K562 (cell line): ENCODE data around the gene C1QTNF5. TPM values are rescaled to one million over a fixed set of nuclear protein-coding genes. Genes with fewer than 3 reads are reported as not detected.

Experiments
- ARID4B ChIP-seq: sonication (generic); formaldehyde crosslinking; IDR thresholded peaks from 2 replicates; pipeline ENCODE4 v1.8.0; 2022; ENCODE audit warnings: mild to moderate bottlenecking, missing genetic modification reagents
- ATF3 ChIP-seq, 2 experiments: fragments of 450-650 bp in 1 of 2; sonication (generic) in 1 of 2; formaldehyde crosslinking in 1 of 2; IDR thresholded peaks in 1 of 2; conservative IDR thresholded peaks in 1 of 2; 2 replicates each; pipeline versions ENCODE4 v1.6.1 to v1.8.1; 2016 to 2023; ENCODE audit warnings: mild to moderate bottlenecking in 2 of 2, moderate library complexity in 2 of 2, inconsistent platforms in 1 of 2, missing genetic modification reagents in 1 of 2
- CBFA2T2 ChIP-seq: fragments of 450-650 bp; conservative IDR thresholded peaks from 2 replicates; pipeline ENCODE4 v1.6.1; 2017; ENCODE audit warnings: mild to moderate bottlenecking
- CSDE1 ChIP-seq, 2 experiments: fragments of 450-650 bp; IDR thresholded peaks; 2 replicates each; pipeline ENCODE4 v1.6.1; 2016; ENCODE audit warnings: mild to moderate bottlenecking in 1 of 2
- E4F1 ChIP-seq: fragments of 250-450 bp; sonication (Bioruptor Pico); IDR thresholded peaks from 2 replicates; pipeline ENCODE4 v1.5.0; 2021; ENCODE audit warnings: mild to moderate bottlenecking, borderline replicate concordance
- IFI16 ChIP-seq: fragments of 250-450 bp; sonication (Bioruptor Pico); IDR thresholded peaks from 2 replicates; pipeline ENCODE4 v2.1.2; 2022; ENCODE audit warnings: mild to moderate bottlenecking, inconsistent platforms
- MAFF ChIP-seq: IDR thresholded peaks from 2 replicates; pipeline ENCODE4 v1.6.1; 2012; ENCODE audit warnings: low read length, improper control_type of control experiment
- MEF2D ChIP-seq: conservative IDR thresholded peaks from 2 replicates; pipeline ENCODE4 v1.6.1; 2016; ENCODE audit warnings: low read depth, missing genetic modification characterization, missing compliant biosample characterization
- MYNN ChIP-seq, 2 experiments: sonication (generic); formaldehyde crosslinking in 1 of 2; IDR thresholded peaks; 2 replicates each; pipeline versions ENCODE4 v1.5.0 to v1.6.1; 2016 to 2020; ENCODE audit warnings: antibody characterized with exemption in 1 of 2, missing genetic modification reagents in 1 of 2
- POLR2AphosphoS2 ChIP-seq: IDR thresholded peaks from 2 replicates; pipeline ENCODE4 v1.6.1; 2012; ENCODE audit warnings: low read length, improper control_type of control experiment
- RBM14 ChIP-seq: fragments of 200-400 bp; formaldehyde crosslinking; IDR thresholded peaks from 2 replicates; pipeline ENCODE4 v1.6.1; 2018; ENCODE audit warnings: low read depth, mild to moderate bottlenecking, low read length, moderate library complexity, borderline replicate concordance; ENCODE audit not compliant: insufficient read depth
- RBM17 ChIP-seq: fragments of 200-400 bp; formaldehyde crosslinking; IDR thresholded peaks from 2 replicates; pipeline ENCODE4 v1.6.1; 2017; ENCODE audit warnings: low read depth, mild to moderate bottlenecking, low read length, borderline replicate concordance
- SLC30A9 ChIP-seq: fragments of 250-450 bp; sonication (Bioruptor Pico); IDR thresholded peaks from 2 replicates; pipeline ENCODE4 v1.8.0; 2022; ENCODE audit warnings: mild to moderate bottlenecking, moderate library complexity
- SMARCE1 ChIP-seq: fragments of 450-650 bp; IDR thresholded peaks from 2 replicates; pipeline ENCODE4 v1.7.1; 2016; ENCODE audit warnings: mild to moderate bottlenecking
- SUPT5H ChIP-seq: fragments of 450-650 bp; IDR thresholded peaks from 2 replicates; pipeline ENCODE4 v1.6.1; 2016
- TOE1 ChIP-seq, 2 experiments: fragments of 450-650 bp in 1 of 2; sonication (generic) in 1 of 2; formaldehyde crosslinking in 1 of 2; IDR thresholded peaks; 2 replicates each; pipeline versions ENCODE4 v1.7.1 to v1.8.0; 2016 to 2022; ENCODE audit warnings: borderline replicate concordance in 2 of 2, mild to moderate bottlenecking in 2 of 2, antibody characterized with exemption in 1 of 2, inconsistent platforms in 1 of 2, low read depth in 1 of 2, missing genetic modification reagents in 1 of 2, moderate library complexity in 1 of 2
- TRIM28 ChIP-seq: fragments of 450-650 bp; IDR thresholded peaks from 2 replicates; pipeline ENCODE4 v1.6.1; 2017
- ZFPM2 ChIP-seq: fragments of 250-450 bp; sonication (Bioruptor Pico); IDR thresholded peaks from 2 replicates; pipeline ENCODE4 v1.5.1; 2022; ENCODE audit warnings: mild to moderate bottlenecking
- ZNF239 ChIP-seq: fragments of 250-450 bp; sonication (Bioruptor Pico); IDR thresholded peaks from 2 replicates; pipeline ENCODE4 v1.4.0; 2020; ENCODE audit warnings: mild to moderate bottlenecking
- polyA plus RNA-seq, 8 experiments: library from polyadenylated mRNA; depleted of rRNA in 4 of 8; stranded (reverse) in 5 of 8; unstranded in 3 of 8; fragments of >200 nt; fragmentation: Nextera tagmentation in 2 of 8; fragmentation: Illumina TruSeq in 1 of 8; extraction: Ambion mirVana in 2 of 8; extraction: Trizol in 1 of 8; gene quantifications; 2 replicates each; pipeline versions ENCODE4 v1.2.1 to v1.2.3, GENCODE V29; 2011 to 2014; ENCODE audit warnings: inconsistent platforms in 1 of 8, missing spikeins in 1 of 8
- total RNA-seq, 7 experiments: library from RNA; depleted of rRNA in 6 of 7; stranded (reverse); fragments of >200 nt in 6 of 7; fragmentation: Illumina TruSeq in 2 of 7; extraction: Trizol in 2 of 7; gene quantifications; 2 replicates each; pipeline versions ENCODE4 v1.2.1 to v1.2.3, GENCODE V29; 2011 to 2021; ENCODE audit warnings: low replicate concordance in 1 of 7

The C1QTNF5 gene
- total and polyA plus RNA-seq, 9 of the 15 experiments (the other 6 are each of a cell fraction or from before 2014, with no cell fraction given) = 0.07 to 0.76 (median 0.24) TPM; not detected in 1

- peak; percentile 94 for TF ChIP-seq TOE1 (IDR thresholded peaks at IDR 0.05; ENCODE audit: borderline replicate concordance)
- no peak for TF ChIP-seq TOE1 (CRISPR knock-in tag; IDR thresholded peaks at IDR 0.05; ENCODE audit: borderline replicate concordance, low read depth)
- TF ChIP-seq ZFPM2 (CRISPR knock-in tag) = no peak
- TF ChIP-seq E4F1 (CRISPR knock-in tag) = no peak
- TF ChIP-seq POLR2AphosphoS2 = no peak
- TF ChIP-seq TRIM28 = no peak
- no peak for TF ChIP-seq RBM17
- no peak for TF ChIP-seq SUPT5H
- peak; percentile 16; the same call in 1 of the 2 replicates for TF ChIP-seq ARID4B
- peak; percentile 66; the same call in 1 of the 2 replicates for TF ChIP-seq MYNN (IDR thresholded peaks at IDR 0.05)
- no peak for TF ChIP-seq MYNN (CRISPR knock-in tag; IDR thresholded peaks at IDR 0.05)
- TF ChIP-seq ATF3 (IDR thresholded peaks at IDR 0.05) = peak; percentile 82
- peak; percentile 59; the same call in 1 of the 2 replicates for TF ChIP-seq ATF3 (CRISPR knock-in tag; conservative IDR thresholded peaks at IDR 0.05)
- no peak for TF ChIP-seq RBM14
- no peak for TF ChIP-seq ZNF239 (CRISPR knock-in tag)
- peak; percentile 31 for TF ChIP-seq CBFA2T2
- no peak for TF ChIP-seq IFI16 (CRISPR knock-in tag)
- no peak for TF ChIP-seq CSDE1 (IDR thresholded peaks at IDR 0.05)
- TF ChIP-seq SMARCE1 = 0 out of 2 replicates have a peak, but pooled peaks have one; percentile 25
- TF ChIP-seq MAFF = peak; percentile 84
- TF ChIP-seq MEF2D (tag) = no peak
- TF ChIP-seq SLC30A9 = no peak
These were observed 27.7 kb upstream of the C1QTNF5 start (continued) for GRCh38 chr11:119368121-119369034.
